ENCODE results near the gene FLNB.

The FLNB gene

DNA sequence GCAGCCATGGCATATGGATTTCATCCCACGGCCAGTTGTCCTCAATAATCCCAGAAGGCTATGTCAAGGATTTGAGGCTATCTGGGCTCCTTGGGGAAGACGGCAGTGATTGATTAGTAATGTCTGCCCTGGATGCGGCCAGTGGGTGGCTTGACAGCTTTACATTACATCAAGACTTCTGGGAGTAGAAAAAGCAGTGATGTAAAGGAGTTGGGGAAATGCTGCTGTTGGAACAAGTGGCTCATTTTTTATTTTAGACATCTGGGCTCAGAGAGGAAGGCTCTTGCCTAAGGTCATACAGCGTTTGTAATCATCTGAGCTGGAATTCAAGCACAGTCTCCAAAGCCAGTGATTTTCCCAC, 94.1 kb downstream of the FLNB start:
- in situ Hi-C loops (cut with MboI; ENCODE audit: low sequenced_read_pairs): no loop called here

DNA sequence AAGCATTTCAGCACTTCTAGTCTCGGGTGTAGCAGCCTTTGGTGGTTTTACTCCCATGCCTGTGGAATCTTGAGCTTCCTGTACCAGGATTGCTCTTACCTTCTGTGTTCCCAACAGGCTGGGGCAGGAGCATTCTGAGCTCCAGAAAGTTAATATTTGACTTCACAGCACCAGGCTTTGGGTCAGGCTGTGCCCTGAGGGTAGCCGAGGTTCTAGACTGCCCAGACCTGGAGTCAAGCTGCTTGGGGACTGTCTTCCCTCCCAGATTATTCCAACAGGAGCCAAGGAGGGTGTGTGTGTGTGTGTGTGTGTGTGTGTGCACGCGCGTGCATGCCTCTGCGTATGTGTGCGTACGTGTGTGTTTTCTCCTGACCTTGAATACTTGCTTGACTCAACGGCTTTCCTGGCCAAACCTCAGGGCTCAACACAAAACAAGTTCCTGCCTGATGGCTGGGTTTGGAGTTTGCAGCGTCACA, 94.8 kb downstream of the FLNB start:
- in situ Hi-C loops (cut with MboI; ENCODE audit: low sequenced_read_pairs): no loop called here

DNA sequence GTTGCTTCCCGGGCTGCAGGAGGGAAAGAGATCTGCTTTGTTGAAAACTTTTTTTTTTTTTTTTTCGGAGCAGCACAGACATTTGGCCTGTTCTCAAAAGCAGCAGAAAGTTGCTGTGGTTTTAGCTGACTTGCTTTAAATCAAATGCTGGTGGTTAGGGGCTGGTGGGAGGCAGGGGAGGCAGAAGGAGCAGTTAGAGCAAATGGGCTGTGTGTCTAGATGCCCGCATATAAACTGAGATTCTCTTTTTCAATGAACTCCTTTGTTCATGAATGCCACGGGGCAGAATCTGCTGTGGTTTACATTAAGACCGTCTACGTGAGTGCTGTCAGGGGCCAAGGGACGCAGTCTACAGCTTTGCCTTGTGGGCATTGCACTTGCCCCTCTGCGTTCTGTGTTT, 95.9 kb downstream of the FLNB start:
- in situ Hi-C loops (cut with MboI; ENCODE audit: low sequenced_read_pairs): no loop called here

DNA sequence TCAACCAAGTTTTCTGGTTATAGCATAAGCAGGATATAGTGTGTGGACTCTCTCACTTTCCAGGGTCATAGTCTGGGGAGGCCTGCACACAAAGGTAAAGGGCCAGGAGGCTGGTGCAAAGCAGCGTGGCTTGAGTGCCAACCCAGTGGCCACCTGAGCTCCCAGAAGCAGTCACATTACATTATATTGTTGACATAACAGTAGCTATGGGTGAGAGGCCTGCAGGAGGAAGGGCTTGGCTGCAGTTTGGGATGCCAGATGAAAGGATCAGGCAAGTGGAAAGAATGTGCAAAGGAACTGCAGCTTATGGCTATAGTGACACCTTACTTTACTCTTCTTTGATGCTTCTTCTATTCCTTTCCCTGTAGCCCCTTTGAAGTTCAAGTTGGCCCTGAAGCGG, 96.5 kb downstream of the FLNB start:
- in situ Hi-C loops (cut with MboI; ENCODE audit: low sequenced_read_pairs): no loop called here

DNA sequence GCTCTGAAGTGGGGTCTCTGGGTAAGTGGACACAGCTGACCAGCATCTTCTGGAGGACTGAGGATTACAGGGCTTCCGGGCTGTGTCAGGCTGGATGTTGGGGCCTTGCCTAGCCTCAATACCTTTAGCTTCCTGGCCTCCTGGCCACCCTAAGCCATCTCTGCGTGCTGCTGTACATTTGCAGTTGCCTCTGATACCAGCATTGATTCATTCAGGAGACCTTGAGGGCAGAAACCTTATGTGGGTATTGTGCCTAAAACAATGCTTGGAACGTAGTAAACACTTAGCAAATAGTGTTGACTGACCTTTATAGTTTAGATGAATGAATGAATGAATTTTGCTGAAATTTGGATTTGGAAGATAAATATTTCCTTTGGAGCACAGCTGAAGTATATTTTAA, 97.0 kb downstream of the FLNB start:
- in situ Hi-C loops (cut with MboI; ENCODE audit: low sequenced_read_pairs): no loop called here

DNA sequence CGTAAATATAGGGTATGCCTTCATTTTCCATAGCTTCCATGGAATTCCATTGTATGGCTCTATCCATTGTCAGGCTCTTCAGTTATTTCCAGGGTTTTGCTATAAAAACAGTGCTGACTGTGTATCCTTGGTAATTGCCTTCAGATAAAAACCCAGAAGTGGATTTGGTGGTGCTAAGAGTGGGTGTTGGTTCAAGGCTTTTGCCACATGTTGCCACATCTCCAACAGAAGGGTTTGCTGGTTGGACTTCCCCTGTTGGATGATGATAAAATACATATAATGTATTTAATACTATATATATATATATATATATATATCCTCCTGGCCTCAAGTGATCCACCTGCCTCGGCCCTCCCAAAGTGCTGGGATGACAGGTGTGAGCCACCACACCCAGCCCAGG, 97.8 kb downstream of the FLNB start:
- in situ Hi-C loops (cut with MboI; ENCODE audit: low sequenced_read_pairs): no loop called here

DNA sequence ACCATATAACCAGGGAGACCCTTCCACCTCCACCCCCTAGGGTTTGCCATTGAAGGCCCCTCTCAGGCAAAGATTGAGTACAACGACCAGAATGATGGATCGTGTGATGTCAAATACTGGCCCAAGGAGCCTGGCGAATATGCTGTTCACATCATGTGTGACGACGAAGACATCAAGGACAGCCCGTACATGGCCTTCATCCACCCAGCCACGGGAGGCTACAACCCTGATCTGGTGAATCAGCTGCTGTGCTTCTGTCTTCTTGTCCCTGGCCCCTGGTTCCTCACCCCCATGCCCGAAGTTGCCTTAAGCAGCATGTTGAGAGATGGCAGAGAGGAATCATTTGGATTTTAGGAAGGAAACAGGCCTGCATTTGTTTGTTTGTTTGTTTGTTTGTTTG, 98.4 kb downstream of the FLNB start:
- in situ Hi-C loops (cut with MboI; ENCODE audit: low sequenced_read_pairs): no loop called here

DNA sequence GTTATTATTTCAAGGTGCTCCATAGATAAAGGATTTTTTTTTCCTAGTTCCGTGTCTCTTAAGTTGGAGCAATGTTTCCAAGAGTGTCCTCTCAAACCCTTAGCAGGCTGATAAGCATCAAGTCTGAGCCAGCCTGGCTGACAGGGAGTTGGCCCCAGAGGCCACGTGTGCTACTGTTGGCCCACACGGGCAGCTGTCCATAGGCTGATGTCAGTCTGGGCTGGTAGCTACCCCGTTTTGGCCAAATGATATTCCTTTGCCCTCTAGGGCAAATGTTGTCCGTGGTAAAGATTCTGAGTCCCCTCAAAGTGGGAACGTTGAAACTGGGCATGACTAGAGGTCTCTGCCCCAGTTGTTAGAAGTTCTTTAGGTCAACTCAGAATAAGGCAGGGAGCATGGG, 99.4 kb downstream of the FLNB start:
- in situ Hi-C loops (cut with MboI; ENCODE audit: low sequenced_read_pairs): no loop called here

DNA sequence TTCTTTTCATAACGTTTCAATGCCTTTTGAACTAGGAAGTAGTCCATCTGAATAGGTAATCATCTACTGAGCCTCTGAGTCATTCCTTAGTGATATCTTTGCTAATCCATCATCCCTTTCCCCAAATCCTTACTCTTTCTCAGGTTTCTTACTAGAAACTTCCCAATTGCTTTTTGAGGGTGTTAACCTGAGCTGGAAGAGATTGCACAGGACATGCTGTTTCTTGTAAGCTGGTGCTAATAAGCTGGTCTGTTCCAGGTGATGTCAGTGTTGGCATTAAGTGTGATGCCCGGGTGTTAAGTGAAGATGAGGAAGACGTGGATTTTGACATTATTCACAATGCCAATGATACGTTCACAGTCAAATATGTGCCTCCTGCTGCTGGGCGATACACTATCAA, 101.5 kb downstream of the FLNB start:
- in situ Hi-C loops (cut with MboI; ENCODE audit: low sequenced_read_pairs): no loop called here

DNA sequence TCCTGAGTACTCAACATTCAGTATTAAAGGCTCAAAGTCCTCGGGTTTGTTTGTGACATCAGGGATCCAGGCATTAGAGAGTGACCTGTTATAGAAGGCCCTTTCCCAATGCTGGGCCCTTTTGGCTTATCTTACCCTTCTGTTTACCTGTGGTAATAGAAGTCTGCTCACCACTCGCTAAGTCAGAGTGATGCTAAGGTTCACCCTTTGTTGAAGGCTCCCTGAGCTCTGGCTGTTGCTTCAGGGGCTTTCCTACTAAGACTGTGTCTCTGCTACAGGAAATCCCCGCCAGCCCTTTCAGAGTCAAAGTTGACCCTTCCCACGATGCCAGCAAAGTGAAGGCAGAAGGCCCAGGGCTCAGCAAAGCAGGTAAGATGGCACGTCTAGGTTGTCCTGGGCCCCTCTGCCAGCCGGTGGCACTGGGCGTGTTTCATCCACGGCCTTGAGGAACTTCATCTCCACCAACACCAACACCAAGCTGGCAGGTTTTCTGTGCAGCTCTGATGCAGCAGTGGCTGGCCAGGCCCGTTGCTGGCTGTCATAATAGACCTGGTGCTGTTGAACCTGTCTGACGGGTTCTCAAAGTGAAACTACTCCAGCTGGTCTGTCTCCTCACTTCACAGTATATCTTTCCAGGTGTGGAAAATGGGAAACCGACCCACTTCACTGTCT, 103.4 kb downstream of the FLNB start:
- in situ Hi-C loops (cut with MboI; ENCODE audit: low sequenced_read_pairs): no loop called here

DNA sequence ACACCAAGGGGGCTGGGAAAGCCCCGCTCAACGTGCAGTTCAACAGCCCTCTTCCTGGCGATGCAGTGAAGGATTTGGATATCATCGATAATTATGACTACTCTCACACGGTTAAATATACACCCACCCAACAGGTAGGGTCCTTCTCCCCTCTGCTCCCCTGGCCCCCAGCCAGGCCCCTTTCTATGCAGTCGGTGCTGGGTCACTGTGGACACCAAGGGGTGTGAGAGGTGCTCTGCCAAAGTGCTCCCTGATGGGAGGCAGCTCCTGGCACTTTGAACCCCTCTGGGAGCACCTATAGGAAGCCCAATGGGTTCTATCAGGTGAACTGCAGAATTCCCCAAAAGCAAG, 103.9 kb downstream of the FLNB start:
- in situ Hi-C loops (cut with MboI; ENCODE audit: low sequenced_read_pairs): no loop called here

DNA sequence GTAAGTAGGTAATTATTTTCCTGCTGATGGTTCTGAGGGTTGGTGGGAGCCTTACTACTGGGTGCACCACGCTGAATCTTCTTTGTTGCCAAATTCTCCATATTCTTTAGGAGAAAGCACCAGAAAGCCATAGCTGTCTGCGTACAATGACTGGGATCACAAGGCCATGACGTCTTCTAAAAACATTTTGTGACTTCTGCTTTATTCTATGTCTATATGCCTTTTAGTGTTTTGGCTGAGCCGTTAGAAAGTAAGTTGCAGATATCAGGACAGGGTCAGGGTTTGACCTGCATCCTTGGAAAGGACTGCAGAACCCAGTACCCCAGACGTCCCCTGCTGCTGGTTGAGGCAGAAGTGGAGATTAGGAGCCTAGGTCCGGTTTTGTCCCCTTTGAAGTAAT, 107.0 kb downstream of the FLNB start:
- in situ Hi-C loops (cut with MboI; ENCODE audit: low sequenced_read_pairs): no loop called here

DNA sequence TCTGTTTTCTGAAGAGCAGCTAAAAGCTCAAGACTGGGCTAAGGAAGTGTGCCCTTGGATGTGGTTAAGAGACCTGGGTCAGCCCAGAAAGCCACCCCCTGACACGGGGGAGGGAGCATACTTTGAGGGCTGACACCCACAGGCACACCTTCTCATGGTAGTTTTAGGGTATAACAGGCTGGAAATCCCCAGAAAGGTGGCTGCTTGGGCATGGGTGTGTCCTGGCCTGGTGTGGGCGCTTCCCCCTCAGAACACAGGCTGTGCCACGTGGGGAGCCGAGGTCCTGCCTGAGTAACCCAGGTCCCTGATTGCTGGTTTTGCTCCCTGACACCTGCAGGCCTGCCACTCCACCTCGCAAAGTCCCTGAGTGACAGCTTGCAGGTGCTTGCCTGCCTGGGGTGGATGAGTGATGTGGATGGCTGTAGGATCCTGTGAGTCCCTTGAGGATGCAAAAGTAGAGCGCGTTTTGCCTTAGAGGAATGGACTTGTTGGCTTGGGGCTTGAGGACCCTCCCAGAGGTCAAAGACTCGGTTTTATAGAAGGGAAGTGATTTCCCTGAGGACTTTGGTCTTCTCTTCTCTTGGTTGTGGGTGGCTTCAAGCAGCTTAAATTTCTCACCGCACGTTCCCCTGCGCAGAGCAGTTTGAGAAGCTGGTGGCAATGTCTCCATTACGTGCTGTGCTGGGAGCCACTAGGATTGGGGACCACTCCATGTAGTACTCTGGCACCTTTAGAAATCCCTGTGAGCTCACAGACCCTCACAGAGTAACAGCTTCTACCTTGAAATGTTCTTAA, 108.1 kb downstream of the FLNB start:
- in situ Hi-C loops (cut with MboI; ENCODE audit: low sequenced_read_pairs): no loop called here

DNA sequence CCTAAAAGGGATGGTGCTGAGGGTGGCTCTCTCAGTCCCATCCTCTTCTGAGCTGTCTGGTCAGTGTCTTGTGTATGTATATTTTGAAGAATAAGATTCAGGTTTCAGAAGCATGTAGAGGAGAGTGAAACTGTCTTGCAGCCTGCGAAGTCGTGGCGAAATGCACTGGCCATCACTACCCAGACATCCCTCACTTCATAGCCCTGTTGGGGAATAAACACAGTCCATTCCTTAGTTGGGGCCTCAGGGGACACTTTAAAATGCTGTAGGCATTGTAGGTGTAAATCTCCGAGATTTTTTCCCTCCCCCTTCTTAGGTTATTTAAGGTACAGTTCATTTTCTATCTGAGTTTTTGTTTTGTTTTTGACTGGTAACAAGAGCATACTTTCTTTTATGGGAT, 108.8 kb downstream of the FLNB start:
- in situ Hi-C loops (cut with MboI; ENCODE audit: low sequenced_read_pairs): no loop called here

DNA sequence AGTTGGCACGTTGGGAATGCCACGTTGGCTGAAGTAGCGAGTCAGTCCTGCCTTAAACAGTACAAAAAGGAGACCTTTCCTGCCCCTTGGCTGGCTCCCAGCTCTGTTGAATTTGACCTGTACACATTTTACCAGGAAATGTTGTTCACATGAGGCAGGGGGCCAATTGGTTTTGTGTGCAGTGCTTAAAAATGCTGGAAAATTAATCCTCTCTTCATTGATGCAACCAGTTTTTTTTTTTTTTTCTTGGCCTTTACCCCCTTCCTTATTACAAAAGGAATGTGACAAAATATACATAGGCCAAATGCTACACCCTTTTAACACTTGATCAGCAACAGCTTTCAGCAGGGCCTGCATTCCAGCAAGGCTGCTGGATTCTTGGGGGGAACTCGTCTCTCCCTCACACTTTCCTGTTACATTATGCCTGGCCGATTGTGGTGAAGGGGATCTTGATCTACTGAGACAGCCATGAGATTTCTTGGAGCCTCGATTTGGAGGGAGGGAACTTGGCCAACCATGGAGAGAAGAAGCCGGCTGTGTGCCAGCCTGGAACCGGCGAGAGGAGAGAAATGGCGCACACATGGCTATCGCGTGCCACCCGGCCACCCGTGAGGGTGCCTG, 109.4 kb downstream of the FLNB start:
- in situ Hi-C loops (cut with MboI; ENCODE audit: low sequenced_read_pairs): no loop called here

DNA sequence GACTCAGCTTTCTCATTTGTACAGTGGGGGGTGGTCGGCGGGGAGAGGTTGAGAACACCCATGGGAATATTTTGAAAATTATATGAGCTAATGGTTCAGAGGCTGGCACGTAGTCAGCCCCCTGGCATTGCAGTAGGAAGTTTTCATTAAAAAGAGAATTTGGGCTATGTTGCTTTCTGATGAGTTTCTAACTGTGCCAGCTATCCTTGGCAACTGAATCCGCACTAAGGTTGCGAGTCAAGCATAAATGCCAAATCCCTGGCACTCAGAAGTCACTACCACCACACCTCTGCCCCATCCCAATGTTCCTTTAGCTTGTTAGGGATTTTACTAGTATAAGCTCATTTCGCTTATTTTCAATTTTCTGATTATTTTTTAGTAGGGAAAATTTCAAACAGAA, 111.0 kb downstream of the FLNB start:
- in situ Hi-C loops (cut with MboI; ENCODE audit: low sequenced_read_pairs): no loop called here

DNA sequence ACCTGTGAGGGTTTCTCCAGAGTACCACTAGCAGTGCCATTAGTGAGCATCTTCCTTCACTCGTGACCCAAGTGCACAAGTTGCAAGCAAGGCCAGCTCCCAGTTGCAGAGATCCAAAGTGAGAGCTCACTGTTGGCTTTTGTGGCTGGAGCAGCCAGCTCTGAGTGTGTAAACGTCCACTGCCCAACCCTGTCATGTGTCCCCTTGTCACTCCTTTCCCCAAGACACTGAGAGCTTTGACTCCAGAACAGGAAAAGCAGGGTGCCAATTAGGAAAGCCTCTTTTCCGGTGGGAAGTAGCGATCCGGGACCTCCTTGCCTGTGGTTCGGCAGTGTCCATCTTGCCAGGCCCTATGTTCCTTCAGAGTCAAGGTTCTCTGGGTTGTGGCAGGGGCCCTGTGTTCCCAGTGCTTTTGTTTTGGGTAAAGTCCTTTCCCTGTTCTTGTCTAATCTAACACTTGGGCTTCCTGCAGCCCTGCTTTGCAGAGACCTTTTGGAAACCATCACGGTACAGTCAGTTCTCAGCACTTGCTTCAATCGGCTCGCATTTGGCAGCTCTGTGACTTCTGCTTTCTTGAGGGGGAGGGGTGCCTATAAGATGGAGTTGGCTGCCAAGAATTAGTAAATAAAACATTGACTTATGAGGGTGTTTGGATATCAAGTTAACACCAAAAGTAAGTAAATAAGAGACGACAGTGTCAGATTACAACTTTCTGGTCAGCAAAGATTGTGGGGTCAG, 112.0 kb downstream of the FLNB start:
- in situ Hi-C loops (cut with MboI; ENCODE audit: low sequenced_read_pairs): no loop called here

DNA sequence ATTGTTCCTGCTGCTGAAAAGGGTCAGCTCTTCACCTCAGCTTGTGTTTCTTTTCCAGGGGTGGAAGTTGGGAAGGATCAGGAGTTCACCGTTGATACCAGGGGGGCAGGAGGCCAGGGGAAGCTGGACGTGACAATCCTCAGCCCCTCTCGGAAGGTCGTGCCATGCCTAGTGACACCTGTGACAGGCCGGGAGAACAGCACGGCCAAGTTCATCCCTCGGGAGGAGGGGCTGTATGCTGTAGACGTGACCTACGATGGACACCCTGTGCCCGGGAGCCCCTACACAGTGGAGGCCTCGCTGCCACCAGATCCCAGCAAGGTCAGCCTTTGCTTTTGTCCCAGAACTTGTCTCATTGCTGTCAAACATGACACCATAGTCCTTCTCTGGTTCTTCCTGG, 113.0 kb downstream of the FLNB start:
- in situ Hi-C loops (cut with MboI; ENCODE audit: low sequenced_read_pairs): no loop called here

DNA sequence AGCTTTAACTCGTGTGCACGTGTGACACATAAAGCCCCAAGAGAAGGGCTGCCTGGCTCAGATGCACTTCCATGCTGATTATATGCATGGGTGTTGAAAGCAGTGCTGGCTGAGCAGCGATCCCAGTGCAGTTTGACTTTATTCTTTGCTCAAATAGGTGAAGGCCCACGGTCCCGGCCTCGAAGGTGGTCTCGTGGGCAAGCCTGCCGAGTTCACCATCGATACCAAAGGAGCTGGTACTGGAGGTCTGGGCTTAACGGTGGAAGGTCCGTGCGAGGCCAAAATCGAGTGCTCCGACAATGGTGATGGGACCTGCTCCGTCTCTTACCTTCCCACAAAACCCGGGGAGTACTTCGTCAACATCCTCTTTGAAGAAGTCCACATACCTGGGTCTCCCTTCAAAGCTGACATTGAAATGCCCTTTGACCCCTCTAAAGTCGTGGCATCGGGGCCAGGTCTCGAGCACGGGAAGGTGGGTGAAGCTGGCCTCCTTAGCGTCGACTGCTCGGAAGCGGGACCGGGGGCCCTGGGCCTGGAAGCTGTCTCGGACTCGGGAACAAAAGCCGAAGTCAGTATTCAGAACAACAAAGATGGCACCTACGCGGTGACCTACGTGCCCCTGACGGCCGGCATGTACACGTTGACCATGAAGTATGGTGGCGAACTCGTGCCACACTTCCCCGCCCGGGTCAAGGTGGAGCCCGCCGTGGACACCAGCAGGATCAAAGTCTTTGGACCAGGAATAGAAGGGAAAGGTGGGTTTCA, 114.9 kb downstream of the FLNB start:
- in situ Hi-C loops (cut with MboI; ENCODE audit: low sequenced_read_pairs): no loop called here

DNA sequence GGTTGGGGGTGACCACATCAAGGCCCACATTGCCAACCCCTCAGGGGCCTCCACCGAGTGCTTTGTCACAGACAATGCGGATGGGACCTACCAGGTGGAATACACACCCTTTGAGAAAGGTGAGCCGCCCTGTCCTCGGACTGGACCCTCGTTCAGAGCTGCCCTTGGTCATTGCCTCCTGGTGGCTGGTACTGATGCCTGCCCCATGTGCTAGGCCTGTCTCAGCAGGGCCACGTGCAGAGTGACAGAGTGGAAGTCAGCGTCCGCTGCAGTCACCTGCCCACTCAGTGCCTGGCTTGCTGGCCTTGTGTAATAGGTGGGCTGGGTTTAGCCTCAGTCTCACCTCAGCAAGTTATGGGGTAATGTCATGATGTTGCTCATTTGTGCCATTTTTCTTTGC, 116.2 kb downstream of the FLNB start:
- in situ Hi-C loops (cut with MboI; ENCODE audit: low sequenced_read_pairs): no loop called here

All from HL-60/S4 treated with retinoic acid at 250 ng/mL for 4 days and 3 days (cell line).